Right renal cortex interstitium (tissue), 3 donors: ENCODE measurements around the gene KIAA1210. TPM values are rescaled to one million over a fixed set of nuclear protein-coding genes. Genes with fewer than 3 reads are reported as not detected.

ENCODE experiments used
- DNase-seq, 3 donors: peaks; one replicate each; pipeline ENCODE4 v3.0.0-alpha.2; 2013; ENCODE audit warnings: low read depth in 3 of 3, low spot score in 2 of 3
- polyA plus RNA-seq, 3 donors: library from polyadenylated mRNA; unstranded; fragments of 120-200 nt; gene quantifications; one replicate each; pipeline ENCODE4 v1.2.1, GENCODE V29; 2013; ENCODE audit not compliant: insufficient read length in 3 of 3

The KIAA1210 gene
- polyA plus RNA-seq, result 1 to 10 TPM; 1.6 to 2.6 (median 2.2) TPM

GRCh38 chrX:119127650-119128049, at the start of gene KIAA1210:
Gene KIAA1210 (minus strand): TSS chrX:119127812. CDS start chrX:119123642, 4,170 bp downstream.
- no peak for DNase-seq

- no peak for DNase-seq
Measured at GRCh38 chrX:119177278-119177677, 49.7 kb upstream of the KIAA1210 start.

- no peak for DNase-seq
Measured at GRCh38 chrX:119174900-119175299, 47.3 kb upstream of the KIAA1210 start.

- DNase-seq, result no peak
Measured at GRCh38 chrX:119168104-119168503, 40.5 kb upstream of the KIAA1210 start.

GRCh38 chrX:119158226-119158625, 30.6 kb upstream of the KIAA1210 start:
- DNase-seq, result no peak

GRCh38 chrX:119156241-119156640, 28.6 kb upstream of the KIAA1210 start:
- no peak for DNase-seq

- no peak for DNase-seq
Measured at GRCh38 chrX:119155416-119156035, 27.9 kb upstream of the KIAA1210 start.

- DNase-seq, result no peak
Measured at GRCh38 chrX:119151051-119151380, 23.4 kb upstream of the KIAA1210 start.

- no peak for DNase-seq
Measured at GRCh38 chrX:119150163-119151050, 22.8 kb upstream of the KIAA1210 start.

- DNase-seq, result no peak
Measured at GRCh38 chrX:119147486-119147885, 19.9 kb upstream of the KIAA1210 start.

- DNase-seq, result no peak
Measured at GRCh38 chrX:119145241-119145653, 17.6 kb upstream of the KIAA1210 start.

GRCh38 chrX:119134466-119134865, 6.9 kb upstream of the KIAA1210 start:
- DNase-seq, result no peak

GRCh38 chrX:119132961-119133360, 5.3 kb upstream of the KIAA1210 start:
- DNase-seq, result no peak

- no peak for DNase-seq
Measured at GRCh38 chrX:119132316-119132715, 4.7 kb upstream of the KIAA1210 start.

GRCh38 chrX:119130911-119131310, 3.3 kb upstream of the KIAA1210 start:
- no peak for DNase-seq

GRCh38 chrX:119121341-119121740, 6.3 kb downstream of the KIAA1210 start:
- DNase-seq, result peak in 1 of 3 donors; percentile 7

GRCh38 chrX:119118780-119119395, 8.7 kb downstream of the KIAA1210 start:
- DNase-seq, result peak in 2 of 3 donors; percentile 10 to 18

GRCh38 chrX:119107206-119107605, 20.4 kb downstream of the KIAA1210 start:
- DNase-seq, result no peak

- DNase-seq, result no peak
Measured at GRCh38 chrX:119105826-119106225, 21.8 kb downstream of the KIAA1210 start.

GRCh38 chrX:119101168-119101567, 26.4 kb downstream of the KIAA1210 start:
- DNase-seq, result no peak

- DNase-seq, result no peak
Measured at GRCh38 chrX:119095936-119096335, 31.7 kb downstream of the KIAA1210 start.

- DNase-seq, result no peak
Measured at GRCh38 chrX:119094819-119095218, 32.8 kb downstream of the KIAA1210 start.
